ENCODE results near the gene OCSTAMP.

OCSTAMP gene

GRCh38 chr20:46564241-46564957 is 13.9 kb upstream of the OCSTAMP start:
- no peak overlapping the region for H3K4me3 Mint-ChIP-seq
- peaks cover 21% of the 10 kb centered on the region for H3K4me1 Mint-ChIP-seq (ENCODE audit: low read depth)
- H3K27me3 Mint-ChIP-seq (ENCODE audit: low read depth), result peaks cover 6% of the 10 kb centered on the region
- no peaks in the 10 kb centered on the region for H3K36me3 Mint-ChIP-seq (ENCODE audit: low read depth)
- no peaks in the 10 kb centered on the region for H3K9me3 Mint-ChIP-seq
- no peak overlapping the region for H3K27ac Mint-ChIP-seq

- Mint-ChIP-seq H3K27me3 (ENCODE audit: low read depth) (peaks cover 6% of the 10 kb centered on the region), H3K36me3 (ENCODE audit: low read depth) (no peaks in the 10 kb centered on the region), H3K4me3 (no peak overlapping the region), H3K4me1 (ENCODE audit: low read depth) (peaks cover 23% of the 10 kb centered on the region), H3K27ac (no peak overlapping the region), H3K9me3 (no peaks in the 10 kb centered on the region)
Measured at GRCh38 chr20:46563860-46564221, 13.4 kb upstream of the OCSTAMP start.

GRCh38 chr20:46563170-46563859 is 12.9 kb upstream of the OCSTAMP start:
- Mint-ChIP-seq H3K27me3 (ENCODE audit: low read depth) (peaks cover 6% of the 10 kb centered on the region), H3K4me1 (ENCODE audit: low read depth) (peaks cover 26% of the 10 kb centered on the region), H3K27ac (no peak overlapping the region), H3K9me3 (no peaks in the 10 kb centered on the region), H3K4me3 (no peak overlapping the region), H3K36me3 (ENCODE audit: low read depth) (no peaks in the 10 kb centered on the region)

- H3K27ac Mint-ChIP-seq, result no peak overlapping the region
- peaks cover 29% of the 10 kb centered on the region for H3K4me1 Mint-ChIP-seq (ENCODE audit: low read depth)
- no peaks in the 10 kb centered on the region for H3K36me3 Mint-ChIP-seq (ENCODE audit: low read depth)
- no peaks in the 10 kb centered on the region for H3K9me3 Mint-ChIP-seq
- H3K4me3 Mint-ChIP-seq, result no peak overlapping the region
- H3K27me3 Mint-ChIP-seq (ENCODE audit: low read depth), result peaks cover 3% of the 10 kb centered on the region
Measured at GRCh38 chr20:46562373-46563169, 12.1 kb upstream of the OCSTAMP start.

GRCh38 chr20:46562009-46562372 is 11.5 kb upstream of the OCSTAMP start:
- Mint-ChIP-seq H3K27me3 (ENCODE audit: low read depth) (no peaks in the 10 kb centered on the region), H3K4me3 (no peak overlapping the region), H3K27ac (no peak overlapping the region), H3K36me3 (ENCODE audit: low read depth) (no peaks in the 10 kb centered on the region), H3K9me3 (no peaks in the 10 kb centered on the region), H3K4me1 (ENCODE audit: low read depth) (peaks cover 28% of the 10 kb centered on the region)

- Mint-ChIP-seq H3K36me3 (ENCODE audit: low read depth) (peaks cover 3% of the 10 kb centered on the region), H3K9me3 (no peaks in the 10 kb centered on the region), H3K27ac (no peak overlapping the region), H3K27me3 (ENCODE audit: low read depth) (no peaks in the 10 kb centered on the region), H3K4me1 (ENCODE audit: low read depth) (peaks cover 37% of the 10 kb centered on the region), H3K4me3 (no peak overlapping the region)
Measured at GRCh38 chr20:46559685-46560440, 9.4 kb upstream of the OCSTAMP start.

- no peak overlapping the region for H3K27ac Mint-ChIP-seq
- peaks cover 3% of the 10 kb centered on the region for H3K36me3 Mint-ChIP-seq (ENCODE audit: low read depth)
- no peaks in the 10 kb centered on the region for H3K27me3 Mint-ChIP-seq (ENCODE audit: low read depth)
- no peak overlapping the region for H3K4me3 Mint-ChIP-seq
- peaks cover 41% of the 10 kb centered on the region for H3K4me1 Mint-ChIP-seq (ENCODE audit: low read depth)
- H3K9me3 Mint-ChIP-seq, result no peaks in the 10 kb centered on the region
Measured at GRCh38 chr20:46559001-46559400, 8.5 kb upstream of the OCSTAMP start.

GRCh38 chr20:46558511-46558959 is 8.1 kb upstream of the OCSTAMP start:
- H3K9me3 Mint-ChIP-seq, result no peaks in the 10 kb centered on the region
- no peak overlapping the region for H3K4me3 Mint-ChIP-seq
- H3K27me3 Mint-ChIP-seq (ENCODE audit: low read depth), result no peaks in the 10 kb centered on the region
- peaks cover 3% of the 10 kb centered on the region for H3K36me3 Mint-ChIP-seq (ENCODE audit: low read depth)
- peaks cover 43% of the 10 kb centered on the region for H3K4me1 Mint-ChIP-seq (ENCODE audit: low read depth)
- H3K27ac Mint-ChIP-seq, result no peak overlapping the region

- no peak overlapping the region for H3K27ac Mint-ChIP-seq
- no peak overlapping the region for H3K4me3 Mint-ChIP-seq
- H3K9me3 Mint-ChIP-seq, result no peaks in the 10 kb centered on the region
- H3K4me1 Mint-ChIP-seq (ENCODE audit: low read depth), result peaks cover 54% of the 10 kb centered on the region
- H3K36me3 Mint-ChIP-seq (ENCODE audit: low read depth), result peaks cover 3% of the 10 kb centered on the region
- H3K27me3 Mint-ChIP-seq (ENCODE audit: low read depth), result no peaks in the 10 kb centered on the region
Measured at GRCh38 chr20:46557231-46557956, 6.9 kb upstream of the OCSTAMP start.

GRCh38 chr20:46555370-46555956 is 5.0 kb upstream of the OCSTAMP start:
- Mint-ChIP-seq H3K27ac (no peak overlapping the region), H3K4me1 (ENCODE audit: low read depth) (peaks cover 60% of the 10 kb centered on the region)

GRCh38 chr20:46554828-46555227 is 4.4 kb upstream of the OCSTAMP start:
- peaks cover 60% of the 10 kb centered on the region for H3K4me1 Mint-ChIP-seq (ENCODE audit: low read depth)
- H3K9me3 Mint-ChIP-seq, result no peaks in the 10 kb centered on the region
- no peak overlapping the region for H3K4me3 Mint-ChIP-seq
- H3K27me3 Mint-ChIP-seq (ENCODE audit: low read depth), result no peaks in the 10 kb centered on the region
- H3K27ac Mint-ChIP-seq, result no peak overlapping the region
- peaks cover 3% of the 10 kb centered on the region for H3K36me3 Mint-ChIP-seq (ENCODE audit: low read depth)

More at GRCh38 chr20:46555370-46555956, 5.0 kb upstream of the OCSTAMP start:
- peaks cover 3% of the 10 kb centered on the region for H3K36me3 Mint-ChIP-seq (ENCODE audit: low read depth)
- no peak overlapping the region for H3K4me3 Mint-ChIP-seq
- H3K9me3 Mint-ChIP-seq, result no peaks in the 10 kb centered on the region
- no peaks in the 10 kb centered on the region for H3K27me3 Mint-ChIP-seq (ENCODE audit: low read depth)

- peaks cover 54% of the 10 kb centered on the region for H3K4me1 Mint-ChIP-seq (ENCODE audit: low read depth)
- H3K36me3 Mint-ChIP-seq (ENCODE audit: low read depth), result peaks cover 3% of the 10 kb centered on the region
- no peaks in the 10 kb centered on the region for H3K27me3 Mint-ChIP-seq (ENCODE audit: low read depth)
- no peaks in the 10 kb centered on the region for H3K9me3 Mint-ChIP-seq
- no peak overlapping the region for H3K4me3 Mint-ChIP-seq
- H3K27ac Mint-ChIP-seq, result no peak overlapping the region
Measured at GRCh38 chr20:46553926-46554325, 3.5 kb upstream of the OCSTAMP start.
